ENCODE results near the gene GAPDHS.

GRCh38 chr19:35498984-35499527 lies 34.2 kb upstream of the GAPDHS start:
- no peak for TF ChIP-seq CTCF (IDR thresholded peaks at IDR 0.05)
- no peak for TF ChIP-seq POLR2A (IDR thresholded peaks at IDR 0.05)
- no peak for TF ChIP-seq POLR2AphosphoS5 (IDR thresholded peaks at IDR 0.05)

All from gastroesophageal sphincter (tissue), 3 donors.